Neuronal stem cell (in vitro differentiated cells): ENCODE data around the gene HMX1.
A peak's percentile ranks its signal among the peaks of the same experiment; 100 is the strongest.

ENCODE experiments used
- DNase-seq: peaks from one replicate; pipeline ENCODE4 v3.0.0-alpha.2; 2013; ENCODE audit warnings: low spot score
- H2AFZ ChIP-seq: one replicate; pipeline ENCODE4 v1.6.1; 2013; ENCODE audit warnings: mild to moderate bottlenecking, low read length, inconsistent platforms
- H2AK5ac ChIP-seq: 2 replicates; pipeline ENCODE4 v1.6.1; 2013; ENCODE audit warnings: low read depth, mild to moderate bottlenecking, inconsistent platforms, low read length, moderate library complexity, mixed read lengths
- H2BK120ac ChIP-seq: 2 replicates; pipeline ENCODE4 v1.6.1; 2013; ENCODE audit warnings: low read depth, mild to moderate bottlenecking, inconsistent platforms, low read length, moderate library complexity, mixed read lengths
- H2BK12ac ChIP-seq: one replicate; pipeline ENCODE4 v1.6.1; 2013; ENCODE audit warnings: low read length, inconsistent platforms
- H2BK15ac ChIP-seq: 2 replicates; pipeline ENCODE4 v1.6.1; 2013; ENCODE audit warnings: mild to moderate bottlenecking, low read length, inconsistent platforms, mixed read lengths
- H2BK5ac ChIP-seq: one replicate; pipeline ENCODE4 v1.6.1; 2013; ENCODE audit warnings: inconsistent platforms, mild to moderate bottlenecking, low read length, moderate library complexity
- H3K14ac ChIP-seq: one replicate; pipeline ENCODE4 v1.6.1; 2013; ENCODE audit warnings: low read length, inconsistent platforms
- H3K18ac ChIP-seq: 2 replicates; pipeline ENCODE4 v1.6.1; 2013; ENCODE audit warnings: low read length, inconsistent platforms
- H3K23ac ChIP-seq: 2 replicates; pipeline ENCODE4 v1.6.1; 2013; ENCODE audit warnings: low read depth, mild to moderate bottlenecking, mixed read lengths, low read length, inconsistent platforms; ENCODE audit not compliant: poor library complexity
- H3K27ac ChIP-seq: replicated peaks from 3 replicates; pipeline ENCODE4 v1.5.1; 2013; ENCODE audit warnings: low read length, inconsistent platforms
- H3K27me3 ChIP-seq, 3 experiments: 2 replicates each; pipeline ENCODE4 v1.6.1; 2013; ENCODE audit warnings: low read length in 3 of 3, mild to moderate bottlenecking in 2 of 3, inconsistent platforms in 1 of 3, low read depth in 1 of 3, mixed read lengths in 1 of 3, moderate library complexity in 1 of 3; ENCODE audit not compliant: control insufficient read depth in 3 of 3, insufficient read depth in 3 of 3
- H3K36me3 ChIP-seq, 2 donors: replicated peaks in 1 of 2; 2 replicates each; pipeline ENCODE4 v1.6.1; 2013; ENCODE audit warnings: low read length in 2 of 2; ENCODE audit not compliant: control insufficient read depth in 2 of 2, insufficient read depth in 2 of 2
- H3K4ac ChIP-seq: 2 replicates; pipeline ENCODE4 v1.6.1; 2013; ENCODE audit warnings: inconsistent platforms, mild to moderate bottlenecking, low read length, moderate library complexity
- H3K4me1 ChIP-seq, 2 donors: 1 replicate in 1 of 2; 2 replicates in 1 of 2; pipeline ENCODE4 v1.6.1; 2013; ENCODE audit warnings: low read length in 2 of 2, low read depth in 1 of 2; ENCODE audit not compliant: control insufficient read depth in 2 of 2, insufficient read depth in 1 of 2
- H3K4me2 ChIP-seq: one replicate; pipeline ENCODE4 v1.6.1; 2013; ENCODE audit warnings: mild to moderate bottlenecking, low read length, inconsistent platforms; ENCODE audit not compliant: insufficient read depth, poor library complexity, severe bottlenecking
- H3K4me3 ChIP-seq, 2 donors: 2 replicates each; pipeline ENCODE4 v1.5.1; 2013; ENCODE audit warnings: low read length in 2 of 2, mild to moderate bottlenecking in 2 of 2, inconsistent platforms in 1 of 2, moderate library complexity in 1 of 2
- H3K79me1 ChIP-seq: one replicate; pipeline ENCODE4 v1.6.1; 2013; ENCODE audit warnings: low read depth, mild to moderate bottlenecking, inconsistent platforms, low read length, moderate library complexity
- H3K9ac ChIP-seq: one replicate; pipeline ENCODE4 v1.6.1; 2013; ENCODE audit warnings: mild to moderate bottlenecking, low read depth, low read length, inconsistent platforms; ENCODE audit not compliant: poor library complexity
- H3K9me3 ChIP-seq, 2 donors: replicated peaks in 1 of 2; 2 replicates each; pipeline versions ENCODE3 to v1.6.1; 2013; ENCODE audit warnings: low read length in 2 of 2, mild to moderate bottlenecking in 2 of 2, inconsistent platforms in 1 of 2, low read depth in 1 of 2, mixed read lengths in 1 of 2, moderate library complexity in 1 of 2; ENCODE audit not compliant: control insufficient read depth in 2 of 2, insufficient read depth in 1 of 2
- H4K8ac ChIP-seq: one replicate; pipeline ENCODE4 v1.6.1; 2013; ENCODE audit warnings: low read depth, mild to moderate bottlenecking, inconsistent platforms, low read length, moderate library complexity
- H4K91ac ChIP-seq: one replicate; pipeline ENCODE4 v1.6.1; 2013; ENCODE audit warnings: low read length, low read depth, mild to moderate bottlenecking, inconsistent platforms; ENCODE audit not compliant: poor library complexity
- WGBS, 2 donors: extraction: QIAGEN DNeasy Blood & Tissue Kit; methylation state at CpG; one replicate each; pipeline ENCODE4 v1.1.7; 2013; ENCODE audit warnings: missing lambda C conversion rate in 2 of 2, mixed read lengths in 1 of 2; ENCODE audit not compliant: insufficient read length in 2 of 2, insufficient replicate concordance in 1 of 2; ENCODE audit errors: extremely low coverage in 2 of 2; 5-methylcytosine and 5-hydroxymethylcytosine counted together

The HMX1 gene

DNA sequence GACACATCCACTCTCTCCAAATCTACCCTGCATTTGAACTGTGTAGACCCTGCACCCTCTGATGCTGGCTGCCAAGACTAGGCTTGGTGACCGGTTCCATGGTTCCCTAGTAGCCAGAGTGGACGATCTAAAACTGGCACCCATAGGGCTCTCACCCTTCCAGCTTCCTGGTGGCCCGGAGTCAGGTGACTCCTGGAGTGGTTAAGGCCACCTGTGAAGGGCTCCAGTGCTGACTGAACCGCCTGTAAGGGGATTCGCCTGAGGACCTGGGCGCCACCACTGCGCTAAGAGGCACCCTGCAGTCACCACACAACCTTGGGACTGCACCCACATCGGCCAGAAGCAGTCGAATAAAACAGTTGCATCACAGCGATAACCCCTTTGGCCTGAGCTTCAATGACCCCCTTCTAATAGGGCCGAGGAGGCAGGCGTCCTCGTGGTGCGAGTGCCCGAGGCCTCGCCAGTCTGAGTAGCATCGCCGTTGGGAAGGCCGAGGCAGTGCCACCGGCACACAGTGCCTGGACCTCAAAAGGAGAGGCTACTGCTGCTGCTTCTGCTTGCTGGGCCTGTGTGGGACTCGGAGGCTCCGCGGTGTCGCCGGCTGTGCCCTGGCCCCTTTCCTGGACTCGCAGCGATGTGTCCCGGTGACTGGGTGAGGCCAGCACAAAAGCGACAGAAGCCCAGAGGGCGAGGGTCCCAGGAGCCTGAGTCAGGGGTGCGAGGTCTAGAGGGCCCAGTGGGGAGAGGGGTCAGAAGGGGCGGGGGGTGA lies 6.5 kb downstream of the HMX1 start:
- Histone ChIP-seq H3K4me1 (peaks cover 0 to 1% of the 10 kb centered on the region in 2 donors), H3K9me3 (peaks cover 0 to 5% of the 10 kb centered on the region in 2 donors), H2AFZ (no peak overlapping the region), H3K36me3 (no peaks in the 10 kb centered on the region), H3K14ac (no peak overlapping the region), H2BK120ac (no peak overlapping the region), H4K91ac (no peak overlapping the region), H2BK15ac (no peak overlapping the region), H2BK5ac (peak overlapping the region; percentile 6), H3K23ac (peak overlapping the region; percentile 17), H2AK5ac (peak overlapping the region; percentile 84), H4K8ac (no peak overlapping the region), H3K27ac (no peak overlapping the region), H3K79me1 (peaks cover 1% of the 10 kb centered on the region), H3K18ac (peak overlapping the region; percentile 24), H3K4ac (no peak overlapping the region), H3K9ac (no peak overlapping the region), H3K27me3 (peaks cover 92 to 99% (median 99%) of the 10 kb centered on the region in 3 experiments), H3K4me2 (no peak overlapping the region), H2BK12ac (no peak overlapping the region), H3K4me3 (no peak overlapping the region)
- WGBS, 2 donors = no CpG with 5 or more reads among the region's 32 CpGs
- DNase-seq = no peak

DNA sequence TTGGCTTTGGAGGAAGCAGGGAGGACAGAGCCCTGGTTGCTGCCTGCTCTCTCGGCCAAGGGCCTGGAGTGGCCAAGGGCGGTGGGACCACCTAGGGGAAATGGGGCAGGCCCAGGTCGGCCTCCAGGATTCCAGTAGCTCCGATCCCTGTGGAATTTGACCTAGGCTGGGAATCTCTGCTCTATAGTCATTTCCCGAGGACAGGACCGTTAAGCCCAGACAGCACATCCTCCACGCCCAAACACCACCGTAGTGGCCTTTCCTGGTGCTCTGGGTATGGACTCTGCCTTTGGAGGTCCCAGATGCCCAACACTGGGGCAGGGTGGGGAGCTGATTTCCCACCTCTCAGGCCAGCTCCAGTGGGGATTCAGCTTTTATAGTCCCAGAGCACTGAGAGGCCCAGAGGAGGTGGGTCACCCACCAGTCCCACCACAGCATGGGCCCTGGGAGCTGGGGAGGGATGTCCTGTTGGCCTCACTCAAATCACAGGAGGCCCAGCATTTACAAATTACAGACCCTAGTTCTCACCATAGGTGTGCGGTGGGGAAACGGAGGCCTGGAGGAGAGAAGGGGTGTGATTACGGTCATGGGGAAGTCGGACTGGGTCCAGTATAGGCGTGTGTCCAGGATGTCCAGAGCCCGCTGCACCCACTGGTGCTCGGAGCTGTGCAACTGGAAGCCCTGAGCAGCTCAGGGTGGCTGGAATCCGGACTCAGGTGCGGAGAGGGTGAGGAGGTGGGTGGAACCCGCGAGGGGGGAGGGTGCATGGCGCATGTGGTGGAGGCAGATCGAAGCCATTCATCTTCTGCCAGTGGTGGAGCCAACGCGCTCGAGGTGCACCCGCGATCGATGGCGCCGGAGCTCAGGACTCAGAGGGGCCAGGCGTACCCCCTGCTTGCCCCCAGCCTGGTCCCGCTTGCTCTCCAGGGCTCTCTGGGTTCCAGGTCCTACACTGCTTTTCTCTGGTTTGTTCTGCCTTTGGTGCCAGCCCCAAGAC lies 7.7 kb downstream of the HMX1 start:
- H3K14ac ChIP-seq = peak overlapping the region; percentile 56
- peak overlapping the region; percentile 3 for H3K18ac ChIP-seq
- H3K79me1 ChIP-seq = peaks cover 1% of the 10 kb centered on the region
- peaks cover 93 to 99% (median 99%) of the 10 kb centered on the region in 3 experiments for H3K27me3 ChIP-seq
- no peak overlapping the region for H2BK120ac ChIP-seq
- H3K23ac ChIP-seq = peak overlapping the region; percentile 86
- no peak overlapping the region for H2BK12ac ChIP-seq
- no peak overlapping the region for H3K4me3 ChIP-seq
- no peak overlapping the region for H3K9ac ChIP-seq
- H3K4me2 ChIP-seq = no peak overlapping the region
- no peak overlapping the region for H2BK15ac ChIP-seq
- peak overlapping the region; percentile 84 for H2AK5ac ChIP-seq
- H3K27ac ChIP-seq = no peak overlapping the region
- H2BK5ac ChIP-seq = no peak overlapping the region
- WGBS, 2 donors = no CpG with 5 or more reads among the region's 31 CpGs
- peaks cover 0 to 2% of the 10 kb centered on the region in 2 donors for H3K9me3 ChIP-seq
- no peaks in the 10 kb centered on the region for H3K36me3 ChIP-seq
- peaks cover 0 to 1% of the 10 kb centered on the region in 2 donors for H3K4me1 ChIP-seq
- H4K8ac ChIP-seq = no peak overlapping the region
- H2AFZ ChIP-seq = no peak overlapping the region
- H3K4ac ChIP-seq = no peak overlapping the region
- H4K91ac ChIP-seq = no peak overlapping the region
- DNase-seq = no peak

DNA sequence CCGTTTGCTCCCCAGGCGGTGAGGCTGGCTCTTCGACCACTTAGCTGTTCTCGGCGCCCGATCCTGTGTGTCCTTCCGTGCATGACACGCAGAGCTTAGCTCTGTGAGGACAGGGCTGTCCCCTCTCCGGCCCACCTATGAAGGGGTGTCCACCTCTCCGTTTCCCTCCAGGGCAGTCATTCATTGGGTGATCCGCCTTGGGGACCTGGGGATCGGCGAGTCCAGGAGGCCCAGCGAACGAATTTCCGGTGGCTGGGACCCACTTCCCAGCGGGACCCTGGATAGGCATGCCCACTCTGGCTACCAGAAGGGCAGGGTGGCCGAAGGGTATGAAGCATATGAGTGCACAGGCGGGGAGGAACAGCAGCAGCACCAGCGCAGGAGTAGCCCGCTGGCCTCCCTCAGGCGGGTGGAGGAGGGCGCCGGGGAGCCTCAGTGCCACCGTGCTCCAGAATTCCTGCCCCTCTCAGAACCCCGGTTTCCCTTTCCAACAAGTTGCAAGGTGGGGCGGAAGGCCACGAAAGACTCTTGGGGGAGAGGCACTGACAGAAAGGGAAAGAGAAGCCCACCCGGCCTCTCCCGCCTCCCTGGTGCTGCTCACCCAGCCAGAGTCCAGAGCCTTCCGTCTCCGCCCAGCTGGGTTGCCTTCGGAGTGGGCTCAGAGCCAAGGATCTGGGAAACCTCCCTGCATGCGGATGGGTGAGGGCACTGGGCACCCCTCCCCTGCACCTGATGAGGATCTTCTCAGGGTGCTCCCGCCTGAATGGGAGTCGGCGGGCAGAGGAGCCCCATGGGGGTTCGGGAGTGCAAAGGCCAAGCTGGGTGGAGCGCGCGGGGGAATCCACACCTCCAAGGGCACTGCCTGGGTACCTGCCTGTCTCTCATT lies 8.6 kb downstream of the HMX1 start:
- peak overlapping the region; percentile 51 for H3K18ac ChIP-seq

More for the DNA sequence above, 8.6 kb downstream of the HMX1 start:
- DNase-seq = no peak
- Histone ChIP-seq H3K27ac (no peak overlapping the region), H3K9ac (no peak overlapping the region), H4K91ac (no peak overlapping the region), H2AFZ (no peak overlapping the region), H3K79me1 (peaks cover 1% of the 10 kb centered on the region), H2BK12ac (no peak overlapping the region), H3K4me1 (peaks cover 0 to 1% of the 10 kb centered on the region in 2 donors), H3K4ac (no peak overlapping the region), H2BK5ac (no peak overlapping the region), H2BK120ac (no peak overlapping the region), H3K14ac (no peak overlapping the region), H3K27me3 (peaks cover 93 to 99% (median 99%) of the 10 kb centered on the region in 3 experiments), H3K4me3 (no peak overlapping the region), H4K8ac (no peak overlapping the region), H2BK15ac (no peak overlapping the region), H3K4me2 (no peak overlapping the region), H2AK5ac (peak overlapping the region; percentile 65), H3K36me3 (no peaks in the 10 kb centered on the region), H3K9me3 (no peaks in the 10 kb centered on the region), H3K23ac (peak overlapping the region; percentile 11)
- no CpG with 5 or more reads among the region's 41 CpGs for WGBS, 2 donors
